ENCODE measurements around the gene NFKBIZ. TPM values are rescaled to one million over a fixed set of nuclear protein-coding genes. Genes with fewer than 3 reads are reported as not detected.

The NFKBIZ gene
- total RNA-seq (2014; rRNA removed): 63.0 and 70.2 TPM in 2 replicates
- Bru-seq, nascent RNA: percentile 99 among the genes with signal in this experiment
- percentile 94 among the genes with signal in this experiment for BruChase-seq, experiment 1, labeled RNA remaining after a 6-hour chase
- percentile 98 among the genes with signal in this experiment for BruChase-seq, experiment 2, labeled RNA remaining after a 2-hour chase
- long read RNA-seq, transcript NFKBIZ-211 (2 exons, 482 nt): minor isoform, 7 of 145 reads
- long read RNA-seq, transcript NFKBIZ-202 (12 exons, 3,923 nt): major isoform, 46 of 145 reads
- long read RNA-seq, partial matches to known transcripts: 39 of 145 reads
- long read RNA-seq, other reads (novel, unspliced or antisense): 50 of 145 reads

- DNase-seq: peak; percentile 95
- peak within 1 kb of the TSS; percentile 76 for H3K27ac ChIP-seq (ENCODE audit: low read length)
- H3K4me1 ChIP-seq (ENCODE audit: insufficient read depth, low read length): peaks cover 23% of the 10 kb centered on the region
- peak within 1 kb of the TSS; percentile 97 for H3K9ac ChIP-seq (ENCODE audit: low read length)
- no peaks in the 10 kb centered on the region for H3K27me3 ChIP-seq (ENCODE audit: low read length)
- BruUV-seq (replicated peaks): TSS peak; percentile 59
- peak within 1 kb of the TSS; percentile 98 for H3K4me3 ChIP-seq (ENCODE audit: low read length)
- ChIA-PET POLR2A (ENCODE audit: unreplicated experiment) (interaction anchor here (0.5 to 1.7 kb wide), 15 partner anchors 17 to 1580 kb away, joined by 3 to 8 read pairs (median 4); no protein-coding TSS in a partner anchor), CTCF (interaction anchor here (0.6 to 1.7 kb wide), 3 partner anchors 22 to 376 kb away, joined by 3 to 9 read pairs (median 5); no protein-coding TSS in a partner anchor)
- peaks cover 47% of the 10 kb centered on the region for H3K79me2 ChIP-seq (ENCODE audit: low read length)
- H3K9me3 ChIP-seq (ENCODE audit: low read length): no peaks in the 10 kb centered on the region
- H3K36me3 ChIP-seq (ENCODE audit: low read depth, low read length): peaks cover 39% of the 10 kb centered on the region
- H4K20me1 ChIP-seq (ENCODE audit: low read length): peaks cover 45% of the 10 kb centered on the region
- H2AFZ ChIP-seq (ENCODE audit: low read length): peak within 1 kb of the TSS; percentile 83
- TF ChIP-seq CTCF (conservative IDR thresholded peaks at IDR 0.05; ENCODE audit: low read depth, low read length) (no peak), EZH2phosphoT487 (IDR thresholded peaks at IDR 0.05; ENCODE audit: borderline replicate concordance, low read length) (no peak), EZH2 (IDR thresholded peaks at IDR 0.05; ENCODE audit: low read length, unreplicated experiment) (no peak)
- intact Hi-C loops (cut with micrococcal nuclease): loop anchor here (1.0 to 2.0 kb wide), 3 partner anchors 22 to 326 kb away; no protein-coding TSS in a partner anchor
- H3F3A ChIP-seq (ENCODE audit: low read length, unreplicated experiment): peaks cover 6% of the 10 kb centered on the region
- H3K4me2 ChIP-seq (ENCODE audit: low read length): peak within 1 kb of the TSS; percentile 95
- ATAC-seq: peak; percentile 77
- no peaks in the 10 kb centered on the region for H3K9me2 ChIP-seq (replicated peaks; ENCODE audit: low read length)
Measured at GRCh38 chr3:101848754-101849713, at the start of gene NFKBIZ. TSS of gene NFKBIZ (plus strand) at chr3:101849514. CDS start at chr3:101849629, 115 bp downstream.

- intact Hi-C loops (cut with micrococcal nuclease): no loop called here
- no peaks in the 10 kb centered on the region for H3F3A ChIP-seq (ENCODE audit: low read length, unreplicated experiment)
- TF ChIP-seq EZH2phosphoT487 (IDR thresholded peaks at IDR 0.05; ENCODE audit: borderline replicate concordance, low read length) (no peak), EZH2 (IDR thresholded peaks at IDR 0.05; ENCODE audit: low read length, unreplicated experiment) (no peak), CTCF (conservative IDR thresholded peaks at IDR 0.05; ENCODE audit: low read depth, low read length) (no peak)
- peaks cover 8% of the 10 kb centered on the region for H3K36me3 ChIP-seq (ENCODE audit: low read depth, low read length)
- H3K9me3 ChIP-seq (ENCODE audit: low read length): no peaks in the 10 kb centered on the region
- no peaks in the 10 kb centered on the region for H4K20me1 ChIP-seq (ENCODE audit: low read length)
- ATAC-seq: no peak
- no peak overlapping the region for H3K4me3 ChIP-seq (ENCODE audit: low read length)
- no TSS peak for BruUV-seq (replicated peaks)
- H3K4me2 ChIP-seq (ENCODE audit: low read length): no peak overlapping the region
- no peak overlapping the region for H2AFZ ChIP-seq (ENCODE audit: low read length)
- no peak overlapping the region for H3K27ac ChIP-seq (ENCODE audit: low read length)
- POLR2A ChIA-PET (ENCODE audit: unreplicated experiment): interaction anchor here (0.6 kb wide), 1 partner anchor 19 kb away, joined by 4 read pairs; no protein-coding TSS in a partner anchor
- no peaks in the 10 kb centered on the region for H3K9me2 ChIP-seq (replicated peaks; ENCODE audit: low read length)
- H3K9ac ChIP-seq (ENCODE audit: low read length): no peak overlapping the region
- no peaks in the 10 kb centered on the region for H3K79me2 ChIP-seq (ENCODE audit: low read length)
- no peaks in the 10 kb centered on the region; the same call in 1 of the 2 replicates for H3K4me1 ChIP-seq (ENCODE audit: insufficient read depth, low read length)
- no peaks in the 10 kb centered on the region for H3K27me3 ChIP-seq (ENCODE audit: low read length)
- CTCF ChIA-PET: interaction anchor here (0.6 kb wide), 1 partner anchor 442 kb away, joined by 4 read pairs; no protein-coding TSS in a partner anchor
- DNase-seq: no peak
Measured at GRCh38 chr3:101801174-101801573, 48.1 kb upstream of the NFKBIZ start.

Data from PC-3 (cell line).